GM19193 (cell line): ENCODE results near the gene MXRA8.

Experiments used
- POLR2A ChIP-seq: IDR thresholded peaks from 4 replicates; pipeline ENCODE4 v1.6.1; 2011; ENCODE audit not compliant: insufficient read depth, insufficient read length; ENCODE audit errors: extremely low read depth

MXRA8 gene

GRCh38 chr1:1336446-1336845, 21.9 kb downstream of the MXRA8 start:
- no peak for TF ChIP-seq POLR2A

- TF ChIP-seq POLR2A, result no peak
Observed at GRCh38 chr1:1335792-1336248, 22.5 kb downstream of the MXRA8 start.

DNA sequence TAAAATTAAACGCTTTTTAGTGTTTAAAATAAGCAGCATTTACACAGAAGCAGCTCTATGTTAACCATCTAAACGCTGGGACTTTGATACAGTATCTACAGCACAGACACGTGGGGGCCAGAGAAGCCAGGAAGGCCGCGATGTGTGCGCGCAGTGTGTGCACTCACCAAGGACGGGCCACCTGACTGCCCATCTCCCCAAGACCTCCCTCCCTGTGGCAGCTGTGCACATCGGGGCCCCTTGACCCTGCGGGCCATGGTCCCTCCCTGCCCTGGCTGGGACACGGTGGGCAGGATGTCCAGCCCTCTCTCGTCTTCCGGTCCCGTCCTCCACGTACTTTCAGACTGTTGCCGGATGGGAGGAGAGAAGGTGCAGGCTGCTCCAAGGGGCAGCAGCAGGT, 23.1 kb downstream of the MXRA8 start:
- TF ChIP-seq POLR2A, result no peak

DNA sequence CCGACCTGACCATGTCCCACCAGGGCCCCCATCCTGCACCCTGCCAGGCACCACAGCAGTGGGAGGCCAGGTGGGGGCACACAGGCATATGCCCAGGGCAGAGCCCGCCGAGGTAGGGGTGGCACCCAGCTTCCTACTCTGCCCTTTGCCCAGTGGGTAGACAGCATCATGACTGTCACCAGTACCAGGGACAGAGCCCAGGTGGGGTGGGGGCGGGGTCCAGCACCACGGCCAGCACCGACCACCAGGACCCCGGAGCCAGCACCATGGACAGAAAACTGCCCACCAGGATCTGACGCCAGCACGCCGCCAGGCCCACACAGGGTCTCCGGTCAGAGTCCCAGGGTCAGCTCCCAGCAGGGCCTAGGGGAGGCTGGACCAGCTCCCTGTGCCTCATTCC, 23.5 kb downstream of the MXRA8 start:
- no peak for TF ChIP-seq POLR2A

GRCh38 chr1:1333551-1334241, 24.7 kb downstream of the MXRA8 start:
- TF ChIP-seq POLR2A, result no peak

DNA sequence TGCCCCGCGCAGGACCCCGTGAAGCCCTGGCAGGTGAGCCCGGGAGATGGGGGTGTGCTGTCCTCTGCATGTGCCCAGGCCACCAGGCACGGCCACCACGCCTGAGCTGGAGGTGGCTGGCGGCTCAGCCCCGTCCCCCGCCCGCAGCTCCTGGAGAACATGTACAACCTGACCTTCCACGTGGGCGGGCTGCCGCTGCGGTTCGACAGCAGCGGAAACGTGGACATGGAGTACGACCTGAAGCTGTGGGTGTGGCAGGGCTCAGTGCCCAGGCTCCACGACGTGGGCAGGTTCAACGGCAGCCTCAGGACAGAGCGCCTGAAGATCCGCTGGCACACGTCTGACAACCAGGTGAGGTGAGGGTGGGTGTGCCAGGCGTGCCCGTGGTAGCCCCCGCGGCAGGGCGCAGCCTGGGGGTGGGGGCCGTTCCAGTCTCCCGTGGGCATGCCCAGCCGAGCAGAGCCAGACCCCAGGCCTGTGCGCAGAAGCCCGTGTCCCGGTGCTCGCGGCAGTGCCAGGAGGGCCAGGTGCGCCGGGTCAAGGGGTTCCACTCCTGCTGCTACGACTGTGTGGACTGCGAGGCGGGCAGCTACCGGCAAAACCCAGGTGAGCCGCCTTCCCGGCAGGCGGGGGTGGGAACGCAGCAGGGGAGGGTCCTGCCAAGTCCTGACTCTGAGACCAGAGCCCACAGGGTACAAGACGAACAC, 25.4 kb downstream of the MXRA8 start:
- TF ChIP-seq POLR2A, result no peak

DNA sequence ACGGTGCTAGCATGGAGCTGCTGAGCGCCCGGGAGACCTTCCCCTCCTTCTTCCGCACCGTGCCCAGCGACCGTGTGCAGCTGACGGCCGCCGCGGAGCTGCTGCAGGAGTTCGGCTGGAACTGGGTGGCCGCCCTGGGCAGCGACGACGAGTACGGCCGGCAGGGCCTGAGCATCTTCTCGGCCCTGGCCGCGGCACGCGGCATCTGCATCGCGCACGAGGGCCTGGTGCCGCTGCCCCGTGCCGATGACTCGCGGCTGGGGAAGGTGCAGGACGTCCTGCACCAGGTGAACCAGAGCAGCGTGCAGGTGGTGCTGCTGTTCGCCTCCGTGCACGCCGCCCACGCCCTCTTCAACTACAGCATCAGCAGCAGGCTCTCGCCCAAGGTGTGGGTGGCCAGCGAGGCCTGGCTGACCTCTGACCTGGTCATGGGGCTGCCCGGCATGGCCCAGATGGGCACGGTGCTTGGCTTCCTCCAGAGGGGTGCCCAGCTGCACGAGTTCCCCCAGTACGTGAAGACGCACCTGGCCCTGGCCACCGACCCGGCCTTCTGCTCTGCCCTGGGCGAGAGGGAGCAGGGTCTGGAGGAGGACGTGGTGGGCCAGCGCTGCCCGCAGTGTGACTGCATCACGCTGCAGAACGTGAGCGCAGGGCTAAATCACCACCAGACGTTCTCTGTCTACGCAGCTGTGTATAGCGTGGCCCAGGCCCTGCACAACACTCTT, 26.2 kb downstream of the MXRA8 start:
- no peak for TF ChIP-seq POLR2A

DNA sequence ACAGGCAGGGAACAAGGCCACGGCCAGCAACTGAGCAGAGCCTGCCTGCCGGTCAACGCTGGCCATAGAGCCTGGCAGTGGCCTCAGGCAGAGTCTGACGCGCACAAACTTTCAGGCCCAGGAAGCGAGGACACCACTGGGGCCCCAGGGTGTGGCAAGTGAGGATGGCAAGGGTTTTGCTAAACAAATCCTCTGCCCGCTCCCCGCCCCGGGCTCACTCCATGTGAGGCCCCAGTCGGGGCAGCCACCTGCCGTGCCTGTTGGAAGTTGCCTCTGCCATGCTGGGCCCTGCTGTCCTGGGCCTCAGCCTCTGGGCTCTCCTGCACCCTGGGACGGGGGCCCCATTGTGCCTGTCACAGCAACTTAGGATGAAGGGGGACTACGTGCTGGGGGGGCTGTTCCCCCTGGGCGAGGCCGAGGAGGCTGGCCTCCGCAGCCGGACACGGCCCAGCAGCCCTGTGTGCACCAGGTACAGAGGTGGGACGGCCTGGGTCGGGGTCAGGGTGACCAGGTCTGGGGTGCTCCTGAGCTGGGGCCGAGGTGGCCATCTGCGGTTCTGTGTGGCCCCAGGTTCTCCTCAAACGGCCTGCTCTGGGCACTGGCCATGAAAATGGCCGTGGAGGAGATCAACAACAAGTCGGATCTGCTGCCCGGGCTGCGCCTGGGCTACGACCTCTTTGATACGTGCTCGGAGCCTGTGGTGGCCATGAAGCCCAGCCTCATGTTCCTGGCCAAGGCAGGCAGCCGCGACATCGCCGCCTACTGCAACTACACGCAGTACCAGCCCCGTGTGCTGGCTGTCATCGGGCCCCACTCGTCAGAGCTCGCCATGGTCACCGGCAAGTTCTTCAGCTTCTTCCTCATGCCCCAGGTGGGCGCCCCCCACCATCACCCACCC, 27.0 kb downstream of the MXRA8 start, which contains the start of gene TAS1R3:
TAS1R3 (plus strand) TSS at position 213 of the 898 bp plus-strand sequence; CDS start at position 279, 66 bp downstream.
- TF ChIP-seq POLR2A, result no peak

DNA sequence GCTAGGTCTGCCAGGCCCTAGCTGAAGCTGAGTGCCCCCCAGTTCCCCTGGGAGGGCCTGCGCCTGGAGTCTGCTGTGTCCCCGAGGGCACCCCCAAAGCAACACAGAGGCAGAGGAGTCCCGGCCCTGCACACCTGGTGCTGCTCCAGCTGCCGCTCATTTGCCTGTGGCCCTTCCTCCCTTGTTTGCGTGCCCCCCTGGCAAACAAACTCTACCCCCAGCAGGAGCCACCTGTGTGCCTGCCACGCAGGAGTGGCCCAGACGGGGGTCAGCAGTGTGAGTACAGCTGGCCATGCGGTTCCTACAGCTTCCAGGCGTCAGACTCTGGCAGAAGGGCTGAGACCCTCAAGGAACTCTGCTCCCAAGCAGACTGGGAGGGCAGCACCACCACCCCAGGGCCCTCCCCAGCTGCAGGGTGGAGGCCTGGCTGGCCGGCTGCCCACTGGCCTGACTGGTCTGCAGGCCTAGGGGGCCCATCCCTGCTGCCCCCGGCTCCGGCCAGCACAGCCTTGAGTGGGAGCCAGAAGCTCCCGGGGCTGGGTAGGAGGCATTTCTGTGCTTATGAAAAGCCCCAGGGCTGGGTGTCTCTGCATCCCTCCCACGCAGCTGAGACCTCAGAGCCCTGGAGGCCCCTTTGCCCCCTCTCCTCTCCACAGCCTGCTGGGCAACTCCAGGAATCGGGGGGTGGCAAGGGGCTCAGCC, 27.8 kb downstream of the MXRA8 start:
- TF ChIP-seq POLR2A, result no peak

- no peak for TF ChIP-seq POLR2A
Observed at GRCh38 chr1:1329304-1330210, 28.8 kb downstream of the MXRA8 start.

- TF ChIP-seq POLR2A, result no peak
Observed at GRCh38 chr1:1328254-1328653, 30.1 kb downstream of the MXRA8 start.

GRCh38 chr1:1327291-1327690, 31.1 kb downstream of the MXRA8 start:
- TF ChIP-seq POLR2A, result no peak

DNA sequence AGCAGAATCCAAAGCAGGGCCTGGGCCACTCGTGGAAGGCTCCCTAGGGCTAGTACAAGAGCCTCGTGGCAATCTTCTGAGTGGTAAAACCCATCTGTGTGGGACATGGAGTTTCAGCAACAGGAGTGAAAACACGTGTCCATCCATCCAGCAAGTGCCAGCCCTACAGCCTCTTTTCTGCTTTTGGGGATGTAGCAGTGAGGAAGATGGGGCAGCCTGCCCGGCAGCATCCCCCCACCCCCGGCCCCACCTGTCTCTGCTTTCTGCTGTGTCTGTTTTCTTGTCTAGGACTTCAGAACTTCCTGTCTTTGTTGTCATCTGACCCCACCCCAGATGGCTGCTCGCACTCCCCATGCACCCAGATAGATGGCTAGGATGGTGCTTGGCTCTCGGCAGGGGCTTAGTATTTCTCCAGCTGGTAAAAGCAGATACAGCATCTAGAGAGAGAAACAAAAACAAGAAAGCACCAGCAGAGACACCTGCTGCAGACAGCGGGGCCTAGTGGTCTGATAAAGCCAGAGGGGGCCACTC, 32.2 kb downstream of the MXRA8 start:
- TF ChIP-seq POLR2A, result no peak
